Anterior cingulate cortex (tissue), 58 donors: ENCODE data around the gene JADE3.

ENCODE experiments used
- DNase-seq, 58 donors: peaks; one replicate each; lab custom pipeline; 2025; lab: John Stamatoyannopoulos, UW

The JADE3 gene

DNA sequence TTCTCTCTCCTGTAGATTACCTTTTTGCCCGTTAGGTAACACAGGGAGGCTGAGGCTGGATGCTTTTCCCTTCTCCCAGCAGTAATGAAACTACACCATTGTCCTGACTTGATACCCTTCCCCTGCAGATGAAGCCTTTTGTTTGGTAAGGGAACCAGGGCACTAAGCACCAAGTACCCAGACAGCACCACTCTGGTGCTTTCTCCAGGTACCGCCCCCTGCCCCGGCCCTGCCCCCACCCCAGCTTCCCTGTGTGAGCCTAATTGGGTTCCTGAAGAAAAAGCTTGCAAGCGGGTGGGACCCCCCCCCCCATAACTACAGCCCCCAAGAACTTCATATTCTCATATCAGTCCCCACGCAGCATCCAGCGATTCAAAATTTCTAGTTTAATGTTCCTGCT, 79.8 kb downstream of the JADE3 start:
- no peak for DNase-seq

- DNase-seq: peak in 37 of 58 donors; percentile 0 to 65 (median 8)
Observed at GRCh38 chrX:46994096-46994495, 81.9 kb downstream of the JADE3 start.

GRCh38 chrX:47012131-47012530, 99.9 kb downstream of the JADE3 start:
- no peak for DNase-seq

DNA sequence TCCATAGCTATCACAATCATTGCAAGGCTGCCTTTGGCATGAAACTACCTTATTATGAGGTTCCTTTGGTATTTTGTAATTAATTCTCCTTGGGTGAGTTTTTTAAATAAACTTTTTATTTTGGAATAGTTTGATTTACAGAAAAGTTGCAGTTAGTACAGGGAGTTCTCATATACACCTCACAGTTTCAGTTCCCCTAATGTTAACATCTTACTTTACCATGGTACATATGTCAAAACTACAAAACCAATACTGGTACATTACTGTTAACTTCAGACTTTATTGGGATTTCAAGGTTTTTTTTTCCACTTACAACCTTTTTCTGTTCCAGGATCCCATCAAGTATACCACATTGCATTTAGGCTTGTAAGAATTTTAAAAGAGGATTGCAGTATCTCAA, 114.0 kb downstream of the JADE3 start:
- DNase-seq: no peak

DNA sequence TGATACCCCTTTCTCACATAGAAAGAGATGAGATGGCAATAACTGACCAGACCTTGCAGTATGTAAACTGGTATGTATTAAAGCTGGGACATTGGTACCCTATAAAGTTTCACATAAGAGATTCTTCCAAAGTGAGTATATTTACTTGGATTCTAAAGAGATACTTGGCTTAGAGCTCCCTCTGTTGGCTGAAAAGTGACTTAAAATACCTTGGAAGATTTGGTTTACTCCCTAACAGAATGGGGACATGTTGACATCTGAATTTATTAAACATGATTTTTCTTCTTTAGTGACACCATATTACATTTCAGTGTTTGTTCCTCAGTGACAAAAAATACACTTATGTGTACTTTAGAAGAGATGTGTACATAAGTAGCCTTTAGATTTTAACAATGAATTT, 118.1 kb downstream of the JADE3 start:
- DNase-seq: peak in 3 of 58 donors; percentile 1 to 48 (median 30)

DNA sequence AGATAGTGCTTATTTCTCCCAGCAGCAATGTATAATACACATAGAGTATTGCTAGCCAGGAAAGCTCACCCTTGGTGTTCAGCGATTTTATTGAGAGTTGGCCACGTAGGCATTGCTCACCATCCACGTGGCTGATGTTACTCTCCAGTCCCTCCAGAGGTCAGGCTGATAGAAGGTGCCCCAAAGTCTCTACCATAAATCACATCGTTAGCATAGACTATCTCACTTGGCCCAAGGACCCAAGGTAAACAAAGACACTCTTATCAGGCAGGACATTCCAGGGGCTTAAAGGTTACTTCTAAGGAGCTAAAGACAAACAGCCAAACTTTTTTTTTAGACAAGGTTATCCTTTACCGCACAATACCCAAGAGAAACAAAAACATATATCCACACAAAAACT, 135.8 kb downstream of the JADE3 start:
- no peak for DNase-seq

GRCh38 chrX:47059142-47059874, 147.1 kb downstream of the JADE3 start:
- DNase-seq: no peak

DNA sequence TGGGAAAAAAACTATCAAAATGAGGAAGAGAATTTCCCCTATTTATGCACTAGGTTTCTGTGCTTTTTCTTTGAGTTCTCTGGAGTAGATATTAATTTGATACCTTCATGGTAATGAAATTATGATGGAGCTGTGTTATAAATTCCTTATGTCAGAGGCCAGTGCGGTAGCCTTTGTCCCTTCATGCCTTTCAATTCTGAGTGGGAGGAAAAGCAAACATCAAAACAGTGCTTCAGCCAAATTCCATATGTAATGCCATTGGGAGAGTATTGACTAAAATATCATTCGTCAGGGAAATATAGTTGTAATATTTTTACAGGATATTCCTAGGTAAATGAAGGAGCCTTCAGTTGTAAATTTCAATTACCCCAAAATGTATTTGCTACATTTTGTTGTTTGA, 148.5 kb downstream of the JADE3 start:
- DNase-seq: no peak

- DNase-seq: no peak
Observed at GRCh38 chrX:47061238-47061919, 149.2 kb downstream of the JADE3 start.

GRCh38 chrX:47063179-47063578, 151.0 kb downstream of the JADE3 start:
- no peak for DNase-seq

DNA sequence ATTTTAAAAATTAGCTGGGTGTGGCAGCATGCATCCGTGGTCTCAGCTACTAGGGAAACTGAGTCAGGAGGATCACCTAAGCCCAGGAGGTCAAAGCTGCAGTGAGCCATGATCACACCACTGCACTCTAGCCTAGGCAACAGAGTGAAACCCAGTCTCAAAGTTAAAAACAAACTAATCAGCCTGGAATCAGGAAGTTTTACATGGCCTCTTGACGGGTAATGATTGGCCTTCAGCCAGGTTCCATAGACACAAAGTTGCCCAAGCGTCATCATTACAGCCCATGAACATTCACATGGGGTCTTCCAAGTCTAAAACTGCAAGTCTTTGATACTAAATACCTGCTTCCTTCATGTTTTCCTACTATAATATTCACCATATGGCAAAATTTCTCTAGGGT, 156.0 kb downstream of the JADE3 start:
- DNase-seq: no peak

GRCh38 chrX:47068720-47069119, 156.5 kb downstream of the JADE3 start:
- no peak for DNase-seq

DNA sequence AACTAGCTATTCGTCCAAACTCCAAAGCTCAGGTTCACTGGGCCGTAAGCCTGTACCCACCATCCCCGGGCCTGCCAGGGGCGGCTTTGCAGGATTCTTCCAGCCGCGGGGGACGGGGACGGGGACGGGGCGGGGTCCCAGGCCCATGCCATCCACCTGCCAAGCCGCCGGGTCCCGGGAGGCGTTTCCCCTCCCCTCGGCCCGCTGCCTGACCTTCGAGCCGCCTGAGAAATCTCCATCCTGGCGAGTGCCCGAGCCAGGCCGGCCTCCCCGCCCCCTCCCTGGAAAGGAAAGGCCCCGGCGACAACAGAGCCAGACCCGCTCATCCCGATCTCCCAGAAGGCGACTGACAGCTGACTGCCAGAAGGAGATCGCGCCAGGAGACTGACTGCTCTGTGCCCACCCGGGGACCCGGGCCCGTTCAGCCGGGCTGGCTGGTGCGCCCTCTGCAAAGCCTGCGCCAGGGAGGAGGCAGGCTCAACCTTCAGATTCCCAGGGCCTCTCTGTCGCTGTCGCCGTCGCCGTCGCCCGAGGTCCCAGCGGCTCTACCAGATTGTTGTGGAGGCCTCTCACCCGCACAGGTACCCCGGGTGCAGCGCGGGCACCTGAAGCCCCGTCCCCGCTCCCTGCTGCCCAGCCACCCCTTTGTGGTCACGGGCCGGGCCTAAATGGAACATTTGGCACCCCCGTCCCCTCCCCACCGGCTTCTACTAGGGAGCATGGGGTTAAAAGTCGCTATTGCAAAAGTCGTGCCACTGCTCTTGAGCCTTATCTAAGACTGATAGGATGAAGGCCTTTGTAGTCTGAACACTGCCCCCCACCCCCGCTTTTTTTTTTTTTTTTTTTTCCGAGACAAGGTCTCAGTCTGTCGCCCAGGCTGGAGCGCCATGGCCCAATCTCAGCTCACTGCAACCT, 166.2 kb downstream of the JADE3 start, which contains the start of gene RGN:
Gene RGN, plus strand, starts transcription at position 315 of the 915 bp plus-strand sequence. CDS start 2,702 bp downstream, outside the sequence.
- DNase-seq: peak in 27 of 58 donors; percentile 0 to 39 (median 8)

DNA sequence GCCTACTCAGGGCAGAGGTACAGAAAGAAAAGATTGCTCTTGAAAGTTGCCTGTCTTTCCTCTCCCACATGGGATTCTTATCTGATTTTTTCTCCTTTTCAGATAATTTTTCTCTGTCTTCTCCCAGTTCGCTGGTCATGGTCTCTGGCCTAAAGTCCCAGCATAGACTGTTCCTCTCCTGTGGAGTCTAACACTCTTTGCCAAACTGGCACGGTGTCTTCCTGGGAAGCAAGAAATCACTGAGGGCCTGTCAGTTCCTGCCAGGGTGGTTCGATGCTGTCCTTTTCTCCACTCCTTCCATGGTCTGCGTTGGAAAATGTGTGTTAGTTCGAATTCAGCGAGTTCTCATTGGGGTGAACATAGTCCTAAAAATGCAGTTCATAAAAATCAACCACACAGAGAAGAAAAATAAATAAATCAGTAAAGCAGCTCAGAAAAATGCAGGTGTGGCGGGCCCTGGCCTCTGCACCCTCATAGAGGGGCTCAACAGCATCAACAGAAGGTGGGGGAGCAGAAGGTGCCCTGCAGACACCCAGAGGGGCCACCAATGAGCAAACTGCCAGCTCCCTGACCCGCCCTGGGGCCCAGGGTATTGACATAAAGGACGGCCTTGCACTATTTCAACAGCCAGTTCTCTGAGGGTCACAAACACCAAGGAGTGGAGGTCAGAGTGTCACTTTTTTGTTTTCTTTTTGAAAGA, 168.1 kb downstream of the JADE3 start:
- DNase-seq: no peak

GRCh38 chrX:47080915-47081236, 168.7 kb downstream of the JADE3 start:
- no peak for DNase-seq

- no peak for DNase-seq
Observed at GRCh38 chrX:47091149-47091775, 179.0 kb downstream of the JADE3 start.

- no peak for DNase-seq
Observed at GRCh38 chrX:47093248-47093647, 181.0 kb downstream of the JADE3 start.

DNA sequence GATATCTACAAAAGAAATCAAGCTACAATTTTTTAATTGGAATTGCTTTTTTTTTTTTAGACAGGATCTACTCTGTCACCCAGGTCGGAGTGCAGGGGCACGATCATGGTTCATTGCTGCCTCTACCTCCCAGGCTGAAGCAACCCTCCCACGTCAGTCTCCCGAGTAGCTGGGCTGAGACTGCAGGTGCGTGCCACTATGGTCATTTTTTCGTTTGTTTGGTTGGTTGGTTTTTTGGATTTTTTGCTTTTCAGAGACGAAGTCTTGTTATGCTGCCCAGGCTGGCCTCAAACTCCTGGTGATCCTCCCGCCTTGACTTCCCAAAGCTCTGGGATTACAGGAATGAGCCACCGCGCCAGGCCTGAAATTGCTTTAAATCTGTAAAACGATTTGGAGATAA, 181.6 kb downstream of the JADE3 start:
- DNase-seq: no peak

DNA sequence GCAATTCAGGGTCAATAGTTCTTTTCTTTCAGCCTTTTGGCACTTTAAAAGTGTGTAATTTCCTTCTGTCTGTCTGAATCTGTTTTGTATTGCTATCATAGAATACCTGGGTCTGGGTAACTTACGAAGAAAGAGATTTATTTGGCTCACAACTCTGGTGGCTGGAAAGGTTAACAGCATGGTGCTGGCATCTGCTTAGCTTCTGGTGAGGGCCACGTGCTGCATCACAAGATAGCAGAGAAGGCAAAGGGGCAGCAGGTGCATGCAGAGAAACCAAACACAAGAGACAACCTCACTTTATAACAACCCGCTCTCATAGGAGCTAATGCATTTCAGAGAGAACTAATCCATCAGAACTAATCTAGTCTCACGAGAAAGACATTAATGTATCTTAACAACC, 184.8 kb downstream of the JADE3 start:
- DNase-seq: no peak
